ENCODE results near the gene VEGFB. TPM values are rescaled to one million over a fixed set of nuclear protein-coding genes. Genes with fewer than 3 reads are reported as not detected.

Gene VEGFB
- total and polyA plus RNA-seq, 2 of the 8 experiments (the other 6 are each of a cell fraction or from before 2014, with no cell fraction given), result 9.3 to 49.6 TPM

- no peak overlapping the region for H4K91ac ChIP-seq (replicated peaks; ENCODE audit: insufficient read length, low read length)
- H3K9ac ChIP-seq (replicated peaks in 1 of 4; ENCODE audit: extremely low read depth in 1 of 4, low read depth in 3 of 4, low read length in 3 of 4), result no peak overlapping the region
- TF ChIP-seq E2F6 (IDR thresholded peaks at IDR 0.05), result no peak
- TF ChIP-seq NANOG (IDR thresholded peaks at IDR 0.05; ENCODE audit: insufficient read depth, low read depth, low read length, poor library complexity, severe bottlenecking), result no peak
- TF ChIP-seq SIN3A (conservative IDR thresholded peaks at IDR 0.05 in 1 of 2, IDR thresholded peaks at IDR 0.05 in 1 of 2; ENCODE audit: low read depth in 1 of 2, low read length in 2 of 2), result no peak
- no peak for TF ChIP-seq BACH1 (IDR thresholded peaks at IDR 0.05; ENCODE audit: low read length)
- TF ChIP-seq CHD1 (IDR thresholded peaks at IDR 0.05; ENCODE audit: low read depth, low read length), result no peak
- no peak for TF ChIP-seq SP2 (IDR thresholded peaks at IDR 0.05; ENCODE audit: low read length)
- no peak for TF ChIP-seq EZH2 (IDR thresholded peaks at IDR 0.05; ENCODE audit: low read depth, low read length, severe bottlenecking)
- no peak for TF ChIP-seq PHF8 (conservative IDR thresholded peaks at IDR 0.05; ENCODE audit: low read depth, low read length)
- TF ChIP-seq ATF3 (IDR thresholded peaks at IDR 0.05; ENCODE audit: insufficient read depth, low read depth, low read length), result no peak
- peaks cover 0 to 9% (median 5%) of the 10 kb centered on the region in 4 experiments; a peak in 5 of 8 replicates for H3K36me3 ChIP-seq (ENCODE audit: control insufficient read depth in 2 of 4, insufficient read depth in 4 of 4, low read length in 3 of 4)
- H2BK20ac ChIP-seq (ENCODE audit: low read length), result no peak overlapping the region
- H2BK5ac ChIP-seq (ENCODE audit: low read depth, low read length), result no peak overlapping the region
- H4K8ac ChIP-seq (ENCODE audit: extremely low read depth, insufficient read depth, low read length), result no peak overlapping the region
- no peak overlapping the region for H2BK15ac ChIP-seq (ENCODE audit: low read length)
- H3K79me1 ChIP-seq (ENCODE audit: low read depth, low read length), result no peaks in the 10 kb centered on the region
- DNase-seq (ENCODE audit: low read depth in 1 of 2, low spot score in 2 of 2) (no peak), FAIRE-seq (no peak)
- no peak overlapping the region for H3K4me3 ChIP-seq (ENCODE audit: extremely low read depth in 1 of 4, insufficient read depth in 2 of 4, low read depth in 3 of 4, low read length in 4 of 4)
- ChIA-PET POLR2A (ENCODE audit: partially characterized antibody) (interaction anchor here (1.0 to 14.1 kb wide), 8 partner anchors 11 to 50 kb away, joined by 3 to 253 read pairs (median 4); partner anchors contain the start of genes FERMT3, PLCB3, STIP1 and VEGFB), CTCF (ENCODE audit: partially characterized antibody) (interaction anchor here (1.1 to 2.8 kb wide), 5 partner anchors 8 to 57 kb away, joined by 3 to 19 read pairs (median 4); partner anchors contain the start of gene FERMT3)
- H3K18ac ChIP-seq (ENCODE audit: extremely low read depth, low read length), result no peak overlapping the region
- H3K14ac ChIP-seq (ENCODE audit: insufficient read length), result no peak overlapping the region
- H4K20me1 ChIP-seq (replicated peaks in 1 of 2; ENCODE audit: control insufficient read depth in 1 of 2, insufficient read depth in 2 of 2, low read length in 2 of 2), result peaks cover 2 to 11% of the 10 kb centered on the region in 2 experiments
- H3K4me2 ChIP-seq (ENCODE audit: insufficient read depth in 1 of 2, low read depth in 2 of 2, low read length in 2 of 2), result no peak overlapping the region
- H3K4ac ChIP-seq (replicated peaks; ENCODE audit: insufficient read length, low read depth, low read length), result no peak overlapping the region
- no peak overlapping the region for H2BK120ac ChIP-seq (replicated peaks; ENCODE audit: low read depth, low read length)
- H3K23me2 ChIP-seq (ENCODE audit: low read depth, low read length), result no peaks in the 10 kb centered on the region
- no peaks in the 10 kb centered on the region for H3K9me3 ChIP-seq (ENCODE audit: insufficient read depth in 2 of 2, low read depth in 1 of 2, low read length in 1 of 2)
- no peak overlapping the region for H3K27ac ChIP-seq (ENCODE audit: low read depth, low read length)
- H3K79me2 ChIP-seq (ENCODE audit: control insufficient read depth in 1 of 2, insufficient read depth in 2 of 2, low read length in 2 of 2), result no peaks in the 10 kb centered on the region
- H3K4me1 ChIP-seq (replicated peaks in 1 of 4; ENCODE audit: control insufficient read depth in 3 of 4, insufficient read depth in 4 of 4, low read length in 3 of 4), result no peaks in the 10 kb centered on the region
- H4K5ac ChIP-seq (ENCODE audit: insufficient read length, low read depth, low read length), result no peak overlapping the region
- no peak overlapping the region for H2BK12ac ChIP-seq (ENCODE audit: low read depth, low read length)
- H2AFZ ChIP-seq (ENCODE audit: low read length), result no peak overlapping the region
- no peak overlapping the region for H3K23ac ChIP-seq (ENCODE audit: insufficient read length)
- 90% methylated on average over 7 of the region's 7 CpGs; no CpG with 5 or more reads in 1 of the 2 experiments for WGBS, 2 experiments (ENCODE audit: extremely low coverage in 1 of 2, insufficient coverage in 1 of 2, insufficient read length in 1 of 2, insufficient replicate concordance in 2 of 2, low coverage in 1 of 2, low lambda C conversion rate in 2 of 2, missing lambda C conversion rate in 1 of 2)
- H3K27me3 ChIP-seq (replicated peaks in 1 of 4; ENCODE audit: control insufficient read depth in 3 of 4, extremely low read depth in 1 of 4, insufficient read depth in 3 of 4, low read length in 3 of 4), result no peaks in the 10 kb centered on the region
- H2AK5ac ChIP-seq (ENCODE audit: low read depth, low read length), result no peak overlapping the region
- no peak overlapping the region for H3K56ac ChIP-seq (replicated peaks; ENCODE audit: insufficient read length, low read depth, low read length)
Measured at GRCh38 chr11:64219354-64219684, 15.1 kb upstream of the VEGFB start.

All from H1 (cell line).